RWPE2 (cell line): Measurements from ENCODE around the gene STAC3.

Experiments
- ATAC-seq: fragments of 200-7000 bp; cut with Tn5 transposase; 3 replicates; pipeline ENCODE4 v1.9.1; 2021; ENCODE audit warnings: low read depth
- DNase-seq: peaks from one replicate; pipeline ENCODE4 v3.0.0-alpha.2; 2020; ENCODE audit warnings: low spot score
- H3K27ac ChIP-seq: fragments of 450-650 bp; 2 replicates; pipeline ENCODE4 v1.5.1; 2017; ENCODE audit warnings: mild to moderate bottlenecking; ENCODE audit not compliant: poor library complexity, severe bottlenecking
- H3K27me3 ChIP-seq: fragments of 250-450 bp; sonication (Bioruptor Pico); 2 replicates; pipeline ENCODE4 v1.5.1; 2021; ENCODE audit warnings: mild to moderate bottlenecking, moderate library complexity; ENCODE audit not compliant: insufficient read depth, poor library complexity, severe bottlenecking
- H3K36me3 ChIP-seq: fragments of 250-450 bp; sonication (Bioruptor Pico); 2 replicates; pipeline ENCODE4 v1.5.1; 2020; ENCODE audit warnings: low read depth, mild to moderate bottlenecking, moderate library complexity
- H3K4me1 ChIP-seq: fragments of 250-450 bp; sonication (Bioruptor Pico); 2 replicates; pipeline ENCODE4 v1.5.1; 2021; ENCODE audit warnings: mild to moderate bottlenecking, moderate library complexity; ENCODE audit not compliant: insufficient read depth, poor library complexity, severe bottlenecking
- H3K4me3 ChIP-seq: fragments of 250-450 bp; sonication (Bioruptor Pico); 2 replicates; pipeline ENCODE4 v1.5.1; 2021; ENCODE audit warnings: mild to moderate bottlenecking, moderate library complexity; ENCODE audit not compliant: severe bottlenecking
- H3K9me3 ChIP-seq: fragments of 250-450 bp; sonication (Bioruptor Pico); 2 replicates; pipeline ENCODE4 v1.5.1; 2021; ENCODE audit warnings: mild to moderate bottlenecking, moderate library complexity; ENCODE audit not compliant: severe bottlenecking
- TF ChIP-seq, protein P1 (sequence below): fragments of 450-650 bp; IDR thresholded peaks from one replicate; pipeline ENCODE4 v1.5.1; 2017; ENCODE audit warnings: mild to moderate bottlenecking, moderate library complexity; ENCODE audit not compliant: poor library complexity, severe bottlenecking

The STAC3 gene

DNA sequence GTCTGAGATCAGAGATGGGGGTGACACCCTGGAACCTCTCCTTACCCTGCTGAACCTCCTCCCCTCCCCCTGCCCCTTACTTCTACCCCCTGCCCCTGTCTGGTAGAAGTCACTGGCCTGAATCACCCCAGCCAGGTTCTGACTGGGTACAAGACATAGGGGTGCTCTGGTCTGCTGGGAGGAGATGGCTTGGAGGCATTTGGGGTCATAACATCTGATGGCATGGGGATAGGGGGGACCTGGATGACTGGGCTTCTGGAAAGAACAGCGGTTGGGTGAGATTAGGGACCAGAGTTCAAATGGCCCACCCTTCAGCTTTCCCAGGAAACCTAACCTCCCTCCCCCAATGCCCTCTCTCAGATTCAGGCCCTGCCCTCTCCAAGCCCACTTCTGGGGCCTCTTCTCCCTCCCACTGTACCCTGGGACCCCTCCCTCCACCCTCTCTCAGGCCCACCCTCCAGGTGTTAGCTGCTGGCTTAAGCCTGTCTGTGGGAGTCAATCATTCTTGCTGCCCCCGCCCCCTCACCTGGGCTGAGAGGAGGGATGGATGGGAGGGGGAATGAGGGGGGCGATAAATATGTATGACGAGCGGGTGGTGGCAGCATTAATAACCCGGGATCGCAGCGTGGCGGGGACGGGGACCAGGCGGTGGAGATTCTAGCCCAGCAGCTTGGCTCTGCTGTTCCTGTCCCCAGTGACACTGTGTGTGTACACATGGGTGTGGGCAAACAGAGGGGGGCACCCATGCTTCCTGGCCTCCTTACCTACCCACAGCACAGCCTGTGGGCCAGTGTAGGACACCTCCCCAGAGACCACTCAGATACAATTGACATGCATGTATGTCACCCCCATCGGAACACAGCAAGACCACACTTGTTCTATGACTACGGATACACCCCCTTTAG, 28.4 kb downstream of the STAC3 start:
- peaks cover 45% of the 10 kb centered on the region for H3K27me3 ChIP-seq
- ATAC-seq (no peak), DNase-seq (no peak)
- H3K36me3 ChIP-seq: no peaks in the 10 kb centered on the region
- H3K4me3 ChIP-seq: no peak overlapping the region
- H3K27ac ChIP-seq: no peak overlapping the region
- TF ChIP-seq, protein P1, sequence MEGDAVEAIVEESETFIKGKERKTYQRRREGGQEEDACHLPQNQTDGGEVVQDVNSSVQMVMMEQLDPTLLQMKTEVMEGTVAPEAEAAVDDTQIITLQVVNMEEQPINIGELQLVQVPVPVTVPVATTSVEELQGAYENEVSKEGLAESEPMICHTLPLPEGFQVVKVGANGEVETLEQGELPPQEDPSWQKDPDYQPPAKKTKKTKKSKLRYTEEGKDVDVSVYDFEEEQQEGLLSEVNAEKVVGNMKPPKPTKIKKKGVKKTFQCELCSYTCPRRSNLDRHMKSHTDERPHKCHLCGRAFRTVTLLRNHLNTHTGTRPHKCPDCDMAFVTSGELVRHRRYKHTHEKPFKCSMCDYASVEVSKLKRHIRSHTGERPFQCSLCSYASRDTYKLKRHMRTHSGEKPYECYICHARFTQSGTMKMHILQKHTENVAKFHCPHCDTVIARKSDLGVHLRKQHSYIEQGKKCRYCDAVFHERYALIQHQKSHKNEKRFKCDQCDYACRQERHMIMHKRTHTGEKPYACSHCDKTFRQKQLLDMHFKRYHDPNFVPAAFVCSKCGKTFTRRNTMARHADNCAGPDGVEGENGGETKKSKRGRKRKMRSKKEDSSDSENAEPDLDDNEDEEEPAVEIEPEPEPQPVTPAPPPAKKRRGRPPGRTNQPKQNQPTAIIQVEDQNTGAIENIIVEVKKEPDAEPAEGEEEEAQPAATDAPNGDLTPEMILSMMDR: no peak
- H3K9me3 ChIP-seq: no peaks in the 10 kb centered on the region
- no peaks in the 10 kb centered on the region for H3K4me1 ChIP-seq

- Histone ChIP-seq H3K36me3 (no peaks in the 10 kb centered on the region), H3K27me3 (peaks cover 54% of the 10 kb centered on the region), H3K9me3 (no peaks in the 10 kb centered on the region), H3K27ac (no peak overlapping the region), H3K4me3 (no peak overlapping the region), H3K4me1 (no peaks in the 10 kb centered on the region)
- DNase-seq: no peak
- TF ChIP-seq, protein P1: no peak
- no peak for ATAC-seq
Observed at GRCh38 chr12:57221169-57221917, 29.6 kb downstream of the STAC3 start.

DNA sequence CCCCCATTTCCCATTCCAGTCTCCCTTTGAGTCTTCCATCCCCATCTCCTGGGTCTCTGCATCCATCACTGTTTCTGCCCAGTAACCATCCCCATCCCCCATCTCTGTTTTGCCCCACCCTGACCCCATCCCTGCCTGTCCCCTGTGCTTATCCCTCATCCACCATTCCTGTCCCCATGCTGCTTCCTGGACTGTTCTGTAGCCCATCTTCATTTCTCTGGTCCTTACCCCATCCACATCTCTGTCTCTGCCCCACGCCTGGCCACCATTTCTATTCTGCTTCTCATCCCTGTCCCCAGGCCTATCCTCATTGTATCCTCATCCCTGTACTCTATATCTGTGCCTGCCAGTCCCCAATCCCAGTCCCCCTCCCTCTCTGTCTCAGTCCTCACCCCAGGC, 30.2 kb downstream of the STAC3 start:
- Histone ChIP-seq H3K27ac (no peak overlapping the region), H3K9me3 (no peaks in the 10 kb centered on the region), H3K4me1 (no peaks in the 10 kb centered on the region), H3K4me3 (no peak overlapping the region), H3K27me3 (peaks cover 60% of the 10 kb centered on the region), H3K36me3 (no peaks in the 10 kb centered on the region)
- TF ChIP-seq, protein P1: no peak
- DNase-seq (no peak), ATAC-seq (no peak)

GRCh38 chr12:57219993-57220754, 30.8 kb downstream of the STAC3 start:
- TF ChIP-seq, protein P1: no peak
- Histone ChIP-seq H3K4me1 (no peaks in the 10 kb centered on the region), H3K27me3 (peaks cover 66% of the 10 kb centered on the region), H3K9me3 (no peaks in the 10 kb centered on the region), H3K27ac (no peak overlapping the region), H3K36me3 (no peaks in the 10 kb centered on the region), H3K4me3 (no peak overlapping the region)
- DNase-seq (no peak), ATAC-seq (no peak)
